Adrenal gland (tissue), 5 donors: ENCODE measurements around the gene C5orf15.

Experiments
- POLR2A ChIP-seq, 2 donors: fragments of 450-650 bp; IDR thresholded peaks; one replicate each; pipeline ENCODE4 v1.6.1; 2017; ENCODE audit warnings: antibody characterized with exemption in 2 of 2, mild to moderate bottlenecking in 2 of 2, moderate library complexity in 1 of 2
- TF ChIP-seq, protein P1 (sequence below), 6 experiments: fragments of 450-650 bp in 4 of 6; fragments of 200-600 bp in 2 of 6; sonication (generic) in 1 of 6; IDR thresholded peaks; 1 replicate in 5 of 6; 2 replicates in 1 of 6; pipeline versions ENCODE4 v1.5.1 to v1.8.0; 2016 to 2021; ENCODE audit warnings: antibody characterized with exemption in 6 of 6, mild to moderate bottlenecking in 2 of 6, moderate library complexity in 1 of 6
- donor health status: DM: no; HTN: no; CAD: no.

DNA sequence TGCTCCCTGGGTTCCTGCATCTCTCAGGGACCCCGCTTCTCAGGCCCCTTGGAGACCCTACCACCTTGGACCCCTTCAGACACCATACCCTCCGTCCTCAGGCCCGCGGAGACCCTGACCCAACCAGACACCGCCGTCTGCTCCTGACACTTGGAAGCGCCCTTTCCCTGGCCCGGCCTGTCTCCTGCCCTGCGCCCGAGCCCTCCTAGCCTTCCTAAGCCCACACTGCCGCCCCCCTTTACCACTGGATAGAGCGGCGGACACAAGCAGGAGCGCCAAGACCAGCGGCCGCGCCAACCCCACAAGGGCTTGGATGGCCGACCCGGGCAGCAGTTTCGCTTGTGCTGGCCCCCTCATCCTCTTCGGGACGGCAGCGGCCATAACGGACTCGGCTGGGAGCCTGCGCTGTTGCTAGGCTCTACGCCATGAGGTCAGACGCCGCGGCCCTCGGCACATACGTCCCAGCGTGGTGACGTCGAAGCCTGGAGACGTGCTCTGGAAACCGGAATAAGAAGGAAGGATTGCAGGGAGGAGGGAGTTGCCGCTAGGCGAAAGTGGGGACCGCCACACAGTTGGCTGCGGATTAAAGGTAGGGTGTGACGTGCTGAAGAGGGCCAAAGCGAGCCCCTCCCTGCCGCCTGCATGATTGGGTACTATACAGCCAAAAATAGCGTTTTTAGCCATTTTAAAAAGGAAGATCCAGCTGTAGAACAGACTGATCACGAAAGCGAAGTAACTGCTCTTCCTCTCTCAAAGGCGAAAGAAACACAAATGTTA is at the start of gene C5orf15:
- TF ChIP-seq, protein P1, sequence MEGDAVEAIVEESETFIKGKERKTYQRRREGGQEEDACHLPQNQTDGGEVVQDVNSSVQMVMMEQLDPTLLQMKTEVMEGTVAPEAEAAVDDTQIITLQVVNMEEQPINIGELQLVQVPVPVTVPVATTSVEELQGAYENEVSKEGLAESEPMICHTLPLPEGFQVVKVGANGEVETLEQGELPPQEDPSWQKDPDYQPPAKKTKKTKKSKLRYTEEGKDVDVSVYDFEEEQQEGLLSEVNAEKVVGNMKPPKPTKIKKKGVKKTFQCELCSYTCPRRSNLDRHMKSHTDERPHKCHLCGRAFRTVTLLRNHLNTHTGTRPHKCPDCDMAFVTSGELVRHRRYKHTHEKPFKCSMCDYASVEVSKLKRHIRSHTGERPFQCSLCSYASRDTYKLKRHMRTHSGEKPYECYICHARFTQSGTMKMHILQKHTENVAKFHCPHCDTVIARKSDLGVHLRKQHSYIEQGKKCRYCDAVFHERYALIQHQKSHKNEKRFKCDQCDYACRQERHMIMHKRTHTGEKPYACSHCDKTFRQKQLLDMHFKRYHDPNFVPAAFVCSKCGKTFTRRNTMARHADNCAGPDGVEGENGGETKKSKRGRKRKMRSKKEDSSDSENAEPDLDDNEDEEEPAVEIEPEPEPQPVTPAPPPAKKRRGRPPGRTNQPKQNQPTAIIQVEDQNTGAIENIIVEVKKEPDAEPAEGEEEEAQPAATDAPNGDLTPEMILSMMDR (IDR thresholded peaks at IDR 0.05): peak in 3 of 6 experiments; percentile 31 to 51 (median 45)
- TF ChIP-seq POLR2A (IDR thresholded peaks at IDR 0.05): peak; percentile 73 to 91
